ENCODE results near the gene FUT6. TPM values are rescaled to one million over a fixed set of nuclear protein-coding genes. Genes with fewer than 3 reads are reported as not detected.
"Not testable (repeated sequence)": the region's sequence is repeated elsewhere in the genome, so short reads cannot be mapped to it uniquely, and the experiment has no call there.

FUT6 gene
- total and polyA plus RNA-seq, 11 donors: not detected

- ATAC-seq: no peak
- no peak overlapping the region for H3K4me3 ChIP-seq
- no peak for TF ChIP-seq CTCF (IDR thresholded peaks at IDR 0.05)
- no peak for TF ChIP-seq POLR2A (IDR thresholded peaks at IDR 0.05)
- no peak for DNase-seq
- H3K27me3 ChIP-seq: no peaks in the 10 kb centered on the region
- no peak overlapping the region for H3K27ac ChIP-seq
- intact Hi-C loops (cut with DNase I): no loop called here
- H3K36me3 ChIP-seq: no peaks in the 10 kb centered on the region
- H3K4me1 ChIP-seq: no peaks in the 10 kb centered on the region
- WGBS, 4 donors: 79 to 86% (median 84%) methylated on average over 15 to 24 of the region's 24 CpGs
- H3K9me3 ChIP-seq: no peaks in the 10 kb centered on the region
These were observed 5.2 kb upstream of the FUT6 start for GRCh38 chr19:5844456-5845433.

DNA sequence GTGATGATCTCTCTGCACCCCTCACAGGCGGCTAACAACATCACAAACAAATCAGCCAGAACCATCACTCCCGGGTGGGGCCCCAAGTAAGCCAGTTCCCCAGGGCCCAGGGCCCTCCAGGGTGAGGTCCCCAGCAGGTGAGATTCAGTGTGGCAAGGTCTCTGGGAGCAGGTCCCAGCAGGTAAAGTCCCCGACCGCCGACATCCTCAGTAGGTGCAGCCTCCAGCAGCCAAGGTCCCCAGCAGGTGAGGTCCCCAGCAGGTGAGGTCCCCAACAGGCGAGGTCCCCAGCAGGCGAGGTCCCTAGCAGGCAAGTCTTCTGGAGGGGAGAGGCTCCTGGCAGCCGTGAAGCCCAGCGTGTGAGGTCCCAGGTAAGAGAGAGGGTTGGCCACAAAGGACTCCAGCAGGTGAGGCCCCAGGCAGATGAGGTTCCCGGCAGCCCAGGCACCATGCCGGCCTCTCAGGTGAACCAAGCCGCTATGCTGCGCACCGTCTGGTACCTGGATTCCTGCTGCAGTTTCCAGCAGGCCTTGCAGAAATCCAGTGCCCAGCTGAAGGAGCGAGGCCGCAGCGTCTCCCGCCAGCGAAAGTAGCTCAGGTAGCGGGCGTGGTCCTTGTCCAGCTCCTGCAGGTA, 3.9 kb upstream of the FUT6 start:
- H3K36me3 ChIP-seq: no peaks in the 10 kb centered on the region
- no peak overlapping the region for H3K27ac ChIP-seq
- H3K9me3 ChIP-seq: no peaks in the 10 kb centered on the region
- no peak overlapping the region for H3K4me3 ChIP-seq
- no peak for ATAC-seq
- no peaks in the 10 kb centered on the region for H3K4me1 ChIP-seq
- DNase-seq: no peak
- 76 to 94% (median 89%) methylated on average over 5 to 21 of the region's 21 CpGs for WGBS, 4 donors
- intact Hi-C loops (cut with DNase I): no loop called here
- no peaks in the 10 kb centered on the region for H3K27me3 ChIP-seq
- TF ChIP-seq POLR2A (IDR thresholded peaks at IDR 0.05) (no peak), CTCF (IDR thresholded peaks at IDR 0.05) (no peak)

GRCh38 chr19:5841735-5842111, 2.2 kb upstream of the FUT6 start:
- 74 to 84% (median 80%) methylated on average over 6 of the region's 6 CpGs for WGBS, 4 donors
- intact Hi-C loops (cut with DNase I); H3K36me3 ChIP-seq; H3K9me3 ChIP-seq; DNase-seq; ATAC-seq; H3K27me3 ChIP-seq; H3K4me3 ChIP-seq; H3K4me1 ChIP-seq; H3K27ac ChIP-seq: not testable (repeated sequence)

DNA sequence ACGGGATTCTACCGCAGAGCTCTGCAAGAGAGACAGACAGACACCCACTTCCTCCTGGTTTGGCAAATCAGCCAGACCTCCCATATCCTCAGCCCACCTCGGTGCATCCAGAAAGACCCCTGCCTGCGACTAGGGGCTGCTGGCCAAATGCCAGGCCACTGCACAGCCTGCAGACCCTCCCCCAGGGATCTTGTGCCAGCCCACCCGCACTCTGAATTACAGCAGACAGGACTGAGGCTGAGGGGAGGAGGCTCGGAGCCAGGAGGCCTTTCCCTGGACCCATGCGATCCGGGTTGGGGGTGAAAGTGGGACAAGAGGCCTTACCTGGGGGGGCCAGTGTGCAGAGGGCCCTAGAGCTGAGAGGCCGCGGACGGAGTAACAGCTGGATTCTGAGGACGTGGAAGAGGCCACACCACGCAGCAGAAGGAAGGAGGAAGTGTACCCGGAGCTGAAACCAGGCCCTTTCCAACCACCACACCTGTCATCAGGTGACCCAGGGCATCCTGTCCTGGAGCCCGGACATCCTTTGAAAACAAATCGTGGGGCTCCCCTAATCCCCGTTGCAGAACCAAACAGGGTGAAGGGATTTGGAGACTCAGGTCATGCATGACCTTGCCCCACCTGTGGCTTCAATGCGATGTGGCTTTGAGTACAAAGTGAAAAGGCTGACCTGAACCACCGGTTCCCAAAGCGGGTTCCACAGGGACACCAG, 993 bp downstream of the FUT6 start:
- no peak for TF ChIP-seq POLR2A (IDR thresholded peaks at IDR 0.05)
- no peak for TF ChIP-seq CTCF (IDR thresholded peaks at IDR 0.05)
- 69 to 80% (median 73%) methylated on average over 20 of the region's 20 CpGs for WGBS, 4 donors

More for the DNA sequence above, 993 bp downstream of the FUT6 start:
- Histone ChIP-seq H3K9me3 (no peaks in the 10 kb centered on the region), H3K27me3 (no peaks in the 10 kb centered on the region), H3K4me3 (no peak overlapping the region), H3K27ac (no peak overlapping the region), H3K4me1 (no peaks in the 10 kb centered on the region), H3K36me3 (no peaks in the 10 kb centered on the region)
- ATAC-seq (no peak), DNase-seq (no peak)
- intact Hi-C loops (cut with DNase I): loop anchor here in 1 of 10 donors (5.0 kb wide), 1 partner anchor 34 kb away; the partner anchor contains the start of gene FUT5
